ENCODE data around the gene NR6A1. TPM values are rescaled to one million over a fixed set of nuclear protein-coding genes. Genes with fewer than 3 reads are reported as not detected.

The NR6A1 gene
- polyA plus RNA-seq, 1 donor from 2014 or later: 4.3 TPM

GRCh38 chr9:124756011-124756410, 15.1 kb downstream of the NR6A1 start:
- TF ChIP-seq, protein P1, sequence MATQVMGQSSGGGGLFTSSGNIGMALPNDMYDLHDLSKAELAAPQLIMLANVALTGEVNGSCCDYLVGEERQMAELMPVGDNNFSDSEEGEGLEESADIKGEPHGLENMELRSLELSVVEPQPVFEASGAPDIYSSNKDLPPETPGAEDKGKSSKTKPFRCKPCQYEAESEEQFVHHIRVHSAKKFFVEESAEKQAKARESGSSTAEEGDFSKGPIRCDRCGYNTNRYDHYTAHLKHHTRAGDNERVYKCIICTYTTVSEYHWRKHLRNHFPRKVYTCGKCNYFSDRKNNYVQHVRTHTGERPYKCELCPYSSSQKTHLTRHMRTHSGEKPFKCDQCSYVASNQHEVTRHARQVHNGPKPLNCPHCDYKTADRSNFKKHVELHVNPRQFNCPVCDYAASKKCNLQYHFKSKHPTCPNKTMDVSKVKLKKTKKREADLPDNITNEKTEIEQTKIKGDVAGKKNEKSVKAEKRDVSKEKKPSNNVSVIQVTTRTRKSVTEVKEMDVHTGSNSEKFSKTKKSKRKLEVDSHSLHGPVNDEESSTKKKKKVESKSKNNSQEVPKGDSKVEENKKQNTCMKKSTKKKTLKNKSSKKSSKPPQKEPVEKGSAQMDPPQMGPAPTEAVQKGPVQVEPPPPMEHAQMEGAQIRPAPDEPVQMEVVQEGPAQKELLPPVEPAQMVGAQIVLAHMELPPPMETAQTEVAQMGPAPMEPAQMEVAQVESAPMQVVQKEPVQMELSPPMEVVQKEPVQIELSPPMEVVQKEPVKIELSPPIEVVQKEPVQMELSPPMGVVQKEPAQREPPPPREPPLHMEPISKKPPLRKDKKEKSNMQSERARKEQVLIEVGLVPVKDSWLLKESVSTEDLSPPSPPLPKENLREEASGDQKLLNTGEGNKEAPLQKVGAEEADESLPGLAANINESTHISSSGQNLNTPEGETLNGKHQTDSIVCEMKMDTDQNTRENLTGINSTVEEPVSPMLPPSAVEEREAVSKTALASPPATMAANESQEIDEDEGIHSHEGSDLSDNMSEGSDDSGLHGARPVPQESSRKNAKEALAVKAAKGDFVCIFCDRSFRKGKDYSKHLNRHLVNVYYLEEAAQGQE (IDR thresholded peaks at IDR 0.05; ENCODE audit: borderline replicate concordance): no peak
- H3K27ac ChIP-seq (ENCODE audit: low read length): no peak overlapping the region
- no peaks in the 10 kb centered on the region for H3K27me3 ChIP-seq (ENCODE audit: insufficient read depth, low read depth, low read length)
- no peak overlapping the region for H3K4me3 ChIP-seq (ENCODE audit: low read length)
- no peaks in the 10 kb centered on the region for H3K9me3 ChIP-seq (ENCODE audit: low read length)
- H3K79me2 ChIP-seq (replicated peaks; ENCODE audit: insufficient read depth, low read length): peaks cover 7% of the 10 kb centered on the region
- no peak overlapping the region for H3K4me2 ChIP-seq (ENCODE audit: low read length)
- no peaks in the 10 kb centered on the region for H3F3A ChIP-seq (ENCODE audit: insufficient read depth, low read length, poor library complexity, severe bottlenecking)
- H3K36me3 ChIP-seq (ENCODE audit: insufficient read depth, low read length): no peaks in the 10 kb centered on the region
- no peak overlapping the region for H3K9ac ChIP-seq (ENCODE audit: low read length)
- H3K9me2 ChIP-seq (ENCODE audit: insufficient read depth, low read length): no peaks in the 10 kb centered on the region
- no peak overlapping the region for H2AFZ ChIP-seq (ENCODE audit: low read depth, low read length)
- no peaks in the 10 kb centered on the region for H4K20me1 ChIP-seq (ENCODE audit: insufficient read depth)

DNA sequence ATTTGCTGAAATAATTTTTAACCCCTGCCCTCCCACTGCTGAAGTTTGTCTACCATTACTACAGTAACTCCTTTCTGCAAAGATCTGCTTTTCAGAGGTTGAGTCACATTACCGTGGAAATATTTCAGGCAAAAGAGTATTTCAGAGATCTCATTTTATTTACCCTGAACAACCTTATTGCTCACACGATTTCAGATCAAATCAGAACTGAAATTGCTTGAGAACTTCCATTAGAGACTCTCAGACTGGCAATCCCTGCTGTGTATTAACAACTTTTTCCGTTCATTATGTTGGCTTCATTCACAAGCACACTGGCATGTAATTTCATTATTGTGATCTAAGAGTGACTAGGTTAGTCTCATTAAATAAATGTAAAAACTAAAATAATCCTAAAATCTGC, 16.1 kb downstream of the NR6A1 start:
- no peaks in the 10 kb centered on the region for H3K9me3 ChIP-seq (ENCODE audit: low read length)
- H3F3A ChIP-seq (ENCODE audit: insufficient read depth, low read length, poor library complexity, severe bottlenecking): no peaks in the 10 kb centered on the region
- no peak overlapping the region for H3K9ac ChIP-seq (ENCODE audit: low read length)
- H4K20me1 ChIP-seq (ENCODE audit: insufficient read depth): no peaks in the 10 kb centered on the region
- no peak for TF ChIP-seq EP300 (conservative IDR thresholded peaks at IDR 0.05; ENCODE audit: poor library complexity, severe bottlenecking)
- TF ChIP-seq SMC3 (conservative IDR thresholded peaks at IDR 0.05; ENCODE audit: poor library complexity): no peak
- TF ChIP-seq TAF1 (IDR thresholded peaks at IDR 0.05; ENCODE audit: low read depth): no peak
- TF ChIP-seq MXI1 (conservative IDR thresholded peaks at IDR 0.05; ENCODE audit: poor library complexity, severe bottlenecking): no peak
- TF ChIP-seq RAD21 (conservative IDR thresholded peaks at IDR 0.05): no peak
- TF ChIP-seq CTCF (IDR thresholded peaks at IDR 0.05; ENCODE audit: poor library complexity, severe bottlenecking): no peak
- TF ChIP-seq, protein P1 (IDR thresholded peaks at IDR 0.05; ENCODE audit: borderline replicate concordance): no peak
- TF ChIP-seq EZH2 (IDR thresholded peaks at IDR 0.05; ENCODE audit: borderline replicate concordance, insufficient read depth, low read length, poor library complexity, severe bottlenecking): no peak
- TF ChIP-seq POLR2AphosphoS5 (IDR thresholded peaks at IDR 0.05): no peak
- H3K4me2 ChIP-seq (ENCODE audit: low read length): no peak overlapping the region
- H3K79me2 ChIP-seq (replicated peaks; ENCODE audit: insufficient read depth, low read length): peaks cover 7% of the 10 kb centered on the region
- no peaks in the 10 kb centered on the region for H3K27me3 ChIP-seq (ENCODE audit: insufficient read depth, low read depth, low read length)
- H2AFZ ChIP-seq (ENCODE audit: low read depth, low read length): no peak overlapping the region
- H3K9me2 ChIP-seq (ENCODE audit: insufficient read depth, low read length): no peaks in the 10 kb centered on the region
- H3K27ac ChIP-seq (ENCODE audit: low read length): no peak overlapping the region
- H3K36me3 ChIP-seq (ENCODE audit: insufficient read depth, low read length): no peaks in the 10 kb centered on the region
- H3K4me3 ChIP-seq (ENCODE audit: low read length): no peak overlapping the region
